ENCODE results near the gene OR1L8. TPM values are rescaled to one million over a fixed set of nuclear protein-coding genes. Genes with fewer than 3 reads are reported as not detected.
"Not testable (repeated sequence)": the region's sequence is repeated elsewhere in the genome, so short reads cannot be mapped to it uniquely, and the experiment has no call there.

Gene OR1L8
- total RNA-seq, 1 donor from 2014 or later = not detected

- TF ChIP-seq, protein P1, sequence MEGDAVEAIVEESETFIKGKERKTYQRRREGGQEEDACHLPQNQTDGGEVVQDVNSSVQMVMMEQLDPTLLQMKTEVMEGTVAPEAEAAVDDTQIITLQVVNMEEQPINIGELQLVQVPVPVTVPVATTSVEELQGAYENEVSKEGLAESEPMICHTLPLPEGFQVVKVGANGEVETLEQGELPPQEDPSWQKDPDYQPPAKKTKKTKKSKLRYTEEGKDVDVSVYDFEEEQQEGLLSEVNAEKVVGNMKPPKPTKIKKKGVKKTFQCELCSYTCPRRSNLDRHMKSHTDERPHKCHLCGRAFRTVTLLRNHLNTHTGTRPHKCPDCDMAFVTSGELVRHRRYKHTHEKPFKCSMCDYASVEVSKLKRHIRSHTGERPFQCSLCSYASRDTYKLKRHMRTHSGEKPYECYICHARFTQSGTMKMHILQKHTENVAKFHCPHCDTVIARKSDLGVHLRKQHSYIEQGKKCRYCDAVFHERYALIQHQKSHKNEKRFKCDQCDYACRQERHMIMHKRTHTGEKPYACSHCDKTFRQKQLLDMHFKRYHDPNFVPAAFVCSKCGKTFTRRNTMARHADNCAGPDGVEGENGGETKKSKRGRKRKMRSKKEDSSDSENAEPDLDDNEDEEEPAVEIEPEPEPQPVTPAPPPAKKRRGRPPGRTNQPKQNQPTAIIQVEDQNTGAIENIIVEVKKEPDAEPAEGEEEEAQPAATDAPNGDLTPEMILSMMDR (IDR thresholded peaks at IDR 0.05) = no peak
- intact Hi-C loops (cut with DNase I) = no loop called here
- no peaks in the 10 kb centered on the region for H3K9me3 ChIP-seq
- H3K36me3 ChIP-seq = no peaks in the 10 kb centered on the region
- DNase-seq (ENCODE audit: low spot score in 2 of 2) = no peak
- H3K4me3 ChIP-seq = no peak within 1 kb of the TSS
- H3K27ac ChIP-seq = no peak within 1 kb of the TSS
- H3K27me3 ChIP-seq = no peaks in the 10 kb centered on the region
- H3K4me1 ChIP-seq = no peaks in the 10 kb centered on the region
Measured at GRCh38 chr9:122552812-122553211, 30.4 kb downstream of the OR1L8 start, which contains the start of gene OR1N2. Gene OR1N2, plus strand, starts transcription at chr9:122553112. Its CDS starts 100 bp downstream, at chr9:122553212.

DNA sequence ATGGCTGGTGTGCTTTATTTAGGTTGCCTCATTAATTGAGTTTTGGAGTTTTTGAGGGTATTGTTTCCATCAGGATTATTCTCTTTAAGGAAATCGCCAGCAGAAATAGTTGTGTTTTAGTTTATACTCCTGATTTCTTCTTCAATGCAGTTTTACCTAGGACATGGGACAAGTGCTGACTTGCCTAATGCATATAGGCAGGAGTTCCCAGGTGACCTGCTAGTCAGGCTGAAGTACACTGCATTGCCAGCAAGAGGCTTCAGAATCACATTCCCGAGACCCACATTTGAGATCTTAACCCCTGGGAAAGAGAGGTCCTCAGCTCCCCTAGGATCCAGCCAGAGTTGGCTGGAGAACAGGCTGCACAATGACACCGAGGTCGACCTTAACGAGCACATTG lies 31.8 kb downstream of the OR1L8 start:
- Histone ChIP-seq H3K27ac (no peak overlapping the region), H3K9me3 (no peaks in the 10 kb centered on the region), H3K36me3 (no peaks in the 10 kb centered on the region), H3K4me3 (no peak overlapping the region), H3K4me1 (no peaks in the 10 kb centered on the region), H3K27me3 (no peaks in the 10 kb centered on the region)
- DNase-seq (ENCODE audit: low spot score in 2 of 2) = no peak
- TF ChIP-seq, protein P1 (IDR thresholded peaks at IDR 0.05) = no peak
- intact Hi-C loops (cut with DNase I) = no loop called here

DNA sequence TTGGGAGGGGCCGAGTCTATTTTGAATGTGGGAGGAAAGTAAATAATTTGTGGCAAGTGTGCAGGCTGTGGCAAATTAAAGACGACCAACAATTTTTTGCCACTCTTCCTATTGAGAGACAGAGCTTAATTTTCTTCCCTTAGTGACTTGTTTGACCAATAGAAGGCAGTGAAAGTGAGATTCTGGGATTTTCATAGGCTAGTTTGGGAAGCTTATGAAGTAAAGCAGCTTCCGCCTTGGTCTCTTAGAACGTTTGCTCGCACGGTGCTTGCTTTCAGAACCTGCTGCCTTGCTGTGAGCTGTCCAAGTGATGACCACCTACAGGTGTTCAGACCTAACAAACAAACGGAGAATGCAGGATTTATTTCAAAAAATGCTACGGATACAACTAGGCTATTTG lies 37.0 kb downstream of the OR1L8 start:
- no peaks in the 10 kb centered on the region for H3K27me3 ChIP-seq
- intact Hi-C loops (cut with DNase I) = no loop called here
- H3K4me1 ChIP-seq = no peaks in the 10 kb centered on the region
- no peak overlapping the region for H3K4me3 ChIP-seq
- TF ChIP-seq, protein P1 (IDR thresholded peaks at IDR 0.05) = no peak
- no peak overlapping the region for H3K27ac ChIP-seq
- DNase-seq (ENCODE audit: low spot score in 2 of 2) = no peak
- no peaks in the 10 kb centered on the region for H3K36me3 ChIP-seq
- no peaks in the 10 kb centered on the region for H3K9me3 ChIP-seq

DNA sequence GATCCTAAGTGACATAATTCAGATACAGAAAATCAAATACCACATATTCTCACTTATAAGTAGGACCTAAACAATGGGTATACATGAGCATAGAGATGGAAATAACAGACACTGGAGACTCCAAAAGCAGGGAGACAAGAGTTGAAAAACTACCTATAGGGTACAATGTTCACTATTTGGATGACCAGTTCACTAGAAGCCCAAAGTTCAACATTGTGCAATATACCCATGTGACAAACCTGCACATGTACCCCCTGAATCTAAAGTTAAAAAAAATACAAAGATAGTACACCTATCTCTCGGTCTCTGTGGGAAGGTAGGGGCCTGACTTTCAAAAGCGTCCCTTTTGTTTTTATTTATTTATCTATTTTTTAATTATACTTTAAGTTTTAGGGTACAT lies 44.4 kb downstream of the OR1L8 start:
- H3K4me1 ChIP-seq = no peaks in the 10 kb centered on the region
- no peak overlapping the region for H3K27ac ChIP-seq
- intact Hi-C loops (cut with DNase I) = no loop called here
- peaks cover 0 to 2% of the 10 kb centered on the region in 2 donors for H3K9me3 ChIP-seq
- no peak for DNase-seq (ENCODE audit: low spot score in 2 of 2)
- no peaks in the 10 kb centered on the region for H3K36me3 ChIP-seq
- H3K27me3 ChIP-seq = no peaks in the 10 kb centered on the region
- TF ChIP-seq, protein P1 (IDR thresholded peaks at IDR 0.05) = no peak
- no peak overlapping the region for H3K4me3 ChIP-seq

GRCh38 chr9:122537066-122537465 lies 46.1 kb downstream of the OR1L8 start:
- intact Hi-C loops (cut with DNase I); H3K4me1 ChIP-seq; H3K27ac ChIP-seq; H3K9me3 ChIP-seq; DNase-seq (ENCODE audit: low spot score in 2 of 2); H3K27me3 ChIP-seq; H3K4me3 ChIP-seq; H3K36me3 ChIP-seq: not testable (repeated sequence)

DNA sequence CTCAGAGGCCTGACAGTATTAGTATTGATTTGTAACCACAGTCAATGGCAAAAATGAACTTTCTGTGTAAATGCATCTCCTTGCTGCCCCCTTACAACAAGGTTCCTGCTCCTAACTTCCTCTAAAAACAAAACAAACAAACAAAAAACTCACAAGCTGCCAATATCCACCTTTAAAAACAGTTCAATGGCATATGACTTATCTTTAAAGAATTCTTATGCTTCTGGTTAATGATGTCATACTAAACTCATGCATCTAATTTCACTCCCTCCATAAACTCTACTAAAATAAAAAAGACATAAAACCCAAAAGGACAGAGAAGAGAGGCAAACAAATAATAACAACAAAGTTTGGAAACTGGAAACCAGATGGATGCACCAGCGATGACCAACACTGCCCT lies 47.0 kb downstream of the OR1L8 start:
- Histone ChIP-seq H3K27ac (no peak overlapping the region), H3K27me3 (no peaks in the 10 kb centered on the region), H3K4me1 (no peaks in the 10 kb centered on the region), H3K4me3 (no peak overlapping the region), H3K36me3 (no peaks in the 10 kb centered on the region), H3K9me3 (peaks cover 0 to 2% of the 10 kb centered on the region in 2 donors)
- TF ChIP-seq, protein P1 (IDR thresholded peaks at IDR 0.05) = no peak
- DNase-seq (ENCODE audit: low spot score in 2 of 2) = no peak
- intact Hi-C loops (cut with DNase I) = no loop called here

DNA sequence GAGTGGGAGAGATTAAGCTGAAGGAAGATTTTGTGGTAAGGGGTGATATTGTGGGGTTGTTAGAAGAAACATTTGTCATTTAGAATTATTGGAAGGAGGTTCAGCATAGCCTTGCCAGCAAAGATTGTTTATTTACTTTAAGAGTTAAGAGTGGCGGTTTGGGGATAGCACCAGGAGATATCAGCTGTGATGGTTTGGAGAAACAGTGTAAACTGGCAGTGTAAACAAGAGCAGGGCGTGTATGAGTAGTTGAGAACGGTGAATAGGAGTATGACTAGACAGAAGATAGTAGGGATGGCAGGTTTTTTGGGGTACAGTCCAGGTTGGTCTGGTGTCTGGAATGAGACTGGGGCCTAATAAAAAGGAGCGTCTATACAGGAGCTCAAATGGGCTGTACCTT lies 52.0 kb downstream of the OR1L8 start:
- H3K27me3 ChIP-seq; H3K27ac ChIP-seq; H3K36me3 ChIP-seq; H3K9me3 ChIP-seq; intact Hi-C loops (cut with DNase I); H3K4me1 ChIP-seq; DNase-seq (ENCODE audit: low spot score in 2 of 2); H3K4me3 ChIP-seq: not testable (repeated sequence)

All from ascending aorta (tissue), 2 donors.